Type B pancreatic cell (in vitro differentiated cells): ENCODE results near the gene BACE2. TPM values are rescaled to one million over a fixed set of nuclear protein-coding genes. Genes with fewer than 3 reads are reported as not detected.
"Not testable (repeated sequence)": the region's sequence is repeated elsewhere in the genome, so short reads cannot be mapped to it uniquely, and the experiment has no call there.

Source experiments
- DNase-seq: peaks from one replicate; pipeline ENCODE4 v3.0.0; 2021; ENCODE audit warnings: mixed read lengths; ENCODE audit not compliant: unreplicated experiment; ENCODE audit errors: extremely low spot score
- H3K27ac Mint-ChIP-seq: 2 replicates; pipeline ENCODE4 v1.8.0; 2021; ENCODE audit warnings: mild to moderate bottlenecking, mixed read lengths
- H3K27me3 Mint-ChIP-seq: 2 replicates; pipeline ENCODE4 v1.8.0; 2021; ENCODE audit warnings: mixed read lengths
- H3K36me3 Mint-ChIP-seq: 2 replicates; pipeline ENCODE4 v1.8.0; 2021; ENCODE audit warnings: mixed read lengths
- H3K4me1 Mint-ChIP-seq: one replicate; pipeline ENCODE4 v1.8.0; 2021; ENCODE audit warnings: mixed read lengths; ENCODE audit not compliant: unreplicated experiment
- H3K4me3 Mint-ChIP-seq: 2 replicates; pipeline ENCODE4 v1.8.0; 2021; ENCODE audit warnings: mild to moderate bottlenecking, mixed read lengths
- H3K9me3 Mint-ChIP-seq: 2 replicates; pipeline ENCODE4 v1.8.0; 2021; ENCODE audit warnings: mixed read lengths
- CTCF ChIP-seq: fragments of 200-600 bp; sonication (generic); conservative IDR thresholded peaks from 2 replicates; pipeline ENCODE4 v1.5.0; 2021; ENCODE audit warnings: antibody characterized with exemption, mild to moderate bottlenecking
- total RNA-seq: library from RNA; stranded (reverse); gene quantifications from 2 replicates; pipeline ENCODE4 v1.2.1, GENCODE V29; 2021; ENCODE audit warnings: low replicate concordance

Gene BACE2
- total RNA-seq, 1 donor from 2014 or later, result 29.8 TPM

GRCh38 chr21:41233916-41234315 lies 66.0 kb downstream of the BACE2 start:
- Mint-ChIP-seq H3K4me3 (no peak overlapping the region), H3K4me1 (peaks cover 4% of the 10 kb centered on the region), H3K9me3 (no peaks in the 10 kb centered on the region), H3K27me3 (no peaks in the 10 kb centered on the region), H3K36me3 (peaks cover 12% of the 10 kb centered on the region), H3K27ac (no peak overlapping the region)
- no peak for TF ChIP-seq CTCF
- DNase-seq, result no peak

DNA sequence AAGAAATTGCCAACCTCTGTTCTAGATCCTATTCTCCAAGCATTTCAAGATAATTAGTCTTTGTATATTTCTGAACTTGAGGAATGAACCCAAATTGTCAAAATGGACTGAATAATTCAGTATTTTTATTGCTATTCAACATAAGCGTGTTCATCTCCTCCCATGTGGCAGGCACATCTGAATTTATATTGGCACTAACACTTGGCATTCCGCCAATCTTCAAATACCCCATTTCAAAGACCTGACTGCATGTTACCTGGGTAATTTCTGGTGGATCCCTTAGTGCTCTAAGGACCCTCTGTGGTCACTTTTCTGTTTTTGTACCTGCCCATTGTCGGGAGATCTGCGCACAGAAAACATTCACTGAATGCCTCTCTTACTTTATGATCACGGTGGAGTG lies 66.6 kb downstream of the BACE2 start:
- Mint-ChIP-seq H3K27ac (no peak overlapping the region), H3K4me1 (peaks cover 4% of the 10 kb centered on the region), H3K9me3 (no peaks in the 10 kb centered on the region), H3K36me3 (peaks cover 11% of the 10 kb centered on the region), H3K4me3 (no peak overlapping the region), H3K27me3 (no peaks in the 10 kb centered on the region)
- no peak for TF ChIP-seq CTCF
- DNase-seq, result no peak

GRCh38 chr21:41235201-41235600 lies 67.2 kb downstream of the BACE2 start:
- no peak for TF ChIP-seq CTCF
- Mint-ChIP-seq H3K27me3 (no peaks in the 10 kb centered on the region), H3K4me1 (peaks cover 4% of the 10 kb centered on the region), H3K9me3 (no peaks in the 10 kb centered on the region), H3K36me3 (peaks cover 8% of the 10 kb centered on the region), H3K4me3 (no peak overlapping the region), H3K27ac (no peak overlapping the region)
- DNase-seq, result no peak

DNA sequence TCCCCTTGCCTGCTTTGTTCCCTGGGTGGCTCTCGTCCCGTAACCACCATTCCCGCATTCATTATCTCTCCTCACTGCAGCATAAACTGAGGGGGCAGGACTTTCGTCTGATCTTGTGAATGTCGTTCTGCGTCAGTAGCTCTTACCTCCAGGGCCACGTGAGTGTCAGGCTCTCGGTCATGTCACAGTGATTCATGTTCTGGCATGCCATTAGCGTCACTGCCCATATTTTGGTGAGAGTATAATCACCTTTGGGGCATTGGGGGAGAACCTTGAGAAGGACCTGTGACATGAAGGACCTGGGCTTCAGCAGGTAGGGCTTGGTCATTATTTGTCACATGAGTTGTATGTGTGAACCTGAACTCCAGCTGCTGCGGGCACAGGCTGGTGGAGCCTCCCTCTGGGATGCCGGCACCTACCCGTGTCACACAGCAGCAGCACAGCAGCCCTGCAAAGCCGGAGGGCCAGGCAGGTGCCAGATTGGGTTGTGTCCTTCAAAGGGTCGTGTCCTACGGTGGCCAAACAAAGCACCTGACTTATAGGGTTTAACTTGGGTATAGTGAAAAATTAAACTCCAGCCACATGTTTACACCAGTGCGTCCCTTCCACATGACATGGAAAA lies 68.5 kb downstream of the BACE2 start:
- peaks cover 8% of the 10 kb centered on the region for H3K4me1 Mint-ChIP-seq
- peaks cover 11% of the 10 kb centered on the region for H3K36me3 Mint-ChIP-seq
- TF ChIP-seq CTCF, result no peak
- peak overlapping the region; percentile 57 for H3K27ac Mint-ChIP-seq
- H3K4me3 Mint-ChIP-seq, result no peak overlapping the region
- no peak for DNase-seq
- no peaks in the 10 kb centered on the region for H3K27me3 Mint-ChIP-seq
- H3K9me3 Mint-ChIP-seq, result no peaks in the 10 kb centered on the region

DNA sequence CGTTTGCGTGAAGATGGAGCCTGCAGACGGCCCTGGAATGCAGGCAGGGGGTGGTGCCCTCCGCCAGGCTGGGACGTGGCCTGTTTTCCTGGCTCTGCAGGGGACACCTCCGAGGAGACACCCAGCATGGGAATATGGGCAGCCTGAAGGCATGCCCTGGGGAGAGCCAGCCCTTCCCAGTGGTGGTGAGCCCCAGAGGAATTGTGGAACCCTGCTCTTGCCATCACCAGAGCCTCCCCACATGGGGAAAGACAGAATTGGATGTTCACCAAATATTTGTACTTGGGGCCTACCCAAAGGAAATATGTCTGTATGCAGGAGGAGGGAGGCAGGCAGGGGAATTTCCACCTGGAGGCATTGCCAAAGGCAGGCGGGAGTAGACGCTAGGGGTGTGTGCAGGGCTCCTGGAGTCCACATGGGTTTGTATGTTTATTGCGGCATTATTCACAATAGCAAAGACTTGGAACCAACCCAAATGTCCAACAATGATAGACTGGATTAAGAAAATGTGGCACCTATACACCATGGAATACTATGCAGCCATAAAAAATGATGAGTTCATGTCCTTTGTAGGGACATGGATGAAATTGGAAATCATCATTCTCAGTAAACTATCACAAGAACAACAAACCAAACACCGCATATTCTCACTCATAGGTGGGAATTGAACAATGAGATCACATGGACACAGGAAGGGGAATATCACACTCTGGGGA lies 70.3 kb downstream of the BACE2 start:
- H3K4me3 Mint-ChIP-seq, H3K27me3 Mint-ChIP-seq, H3K9me3 Mint-ChIP-seq, H3K27ac Mint-ChIP-seq, DNase-seq: not testable (repeated sequence)
- peaks cover 16% of the 10 kb centered on the region for H3K4me1 Mint-ChIP-seq
- peaks cover 12% of the 10 kb centered on the region for H3K36me3 Mint-ChIP-seq

DNA sequence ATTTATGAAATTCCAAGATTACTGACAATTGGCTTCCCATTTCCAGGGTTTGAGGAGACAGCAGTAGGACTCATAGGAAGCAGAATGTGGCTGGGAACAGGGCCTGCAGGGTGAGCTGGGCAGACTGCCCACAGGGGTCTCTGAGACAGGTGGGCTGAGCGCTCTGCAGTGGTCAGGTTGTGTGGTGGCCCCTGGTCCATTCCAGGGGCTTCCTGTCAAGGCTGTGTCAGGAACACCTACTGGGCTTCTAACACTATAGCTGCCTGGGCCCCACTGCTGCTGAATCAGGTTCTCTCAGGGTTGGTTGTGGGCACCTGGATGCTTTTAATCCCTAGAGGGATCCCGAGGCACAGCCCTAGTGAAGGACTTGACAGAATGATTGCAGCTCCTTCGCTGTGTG lies 72.1 kb downstream of the BACE2 start:
- Mint-ChIP-seq H3K4me1 (peaks cover 15% of the 10 kb centered on the region), H3K4me3 (no peak overlapping the region), H3K27me3 (no peaks in the 10 kb centered on the region), H3K27ac (no peak overlapping the region), H3K36me3 (peaks cover 18% of the 10 kb centered on the region), H3K9me3 (no peaks in the 10 kb centered on the region)
- peak; percentile 39 for DNase-seq
- TF ChIP-seq CTCF, result no peak
